BJ (cell line): ENCODE results near the gene PPP3CA. TPM values are rescaled to one million over a fixed set of nuclear protein-coding genes. Genes with fewer than 3 reads are reported as not detected.

Experiments
- CTCF ChIA-PET: fragments of 350-600 bp; formaldehyde crosslinking; extraction: SDS; loops from one replicate; lab custom pipeline; 2021; ENCODE audit warnings: antibody characterized with exemption, inconsistent platforms; lab: Yijun Ruan, JAX
- POLR2A ChIA-PET: fragments of 300-600 bp; sonication (Branson Sonifier 250); formaldehyde crosslinking; extraction: SDS; loops from one replicate; lab custom pipeline; 2021; ENCODE audit warnings: antibody characterized with exemption; lab: Charles Lee
- DNase-seq: peaks from one replicate; pipeline ENCODE4 v3.0.0-alpha.2; 2011; ENCODE audit warnings: low read depth
- H3K27me3 ChIP-seq: 2 replicates; pipeline ENCODE4 v1.6.0; 2011; ENCODE audit warnings: low read length; ENCODE audit not compliant: control insufficient read depth, insufficient read depth
- H3K36me3 ChIP-seq: 2 replicates; pipeline ENCODE4 v1.5.1; 2011; ENCODE audit warnings: low read length; ENCODE audit not compliant: control insufficient read depth, insufficient read depth
- H3K4me3 ChIP-seq: 2 replicates; pipeline ENCODE4 v1.5.1; 2011; ENCODE audit warnings: low read depth, mild to moderate bottlenecking, control low read depth, low read length
- polyA plus RNA-seq: library from polyadenylated mRNA; depleted of rRNA; stranded (reverse); fragments of >200 nt; gene quantifications from 2 replicates; pipeline ENCODE4 v1.2.3, GENCODE V29; 2011
- TF ChIP-seq, protein P1 (sequence below): IDR thresholded peaks from 2 replicates; pipeline ENCODE4 v1.5.1; 2011; ENCODE audit warnings: low read depth, mild to moderate bottlenecking, control low read depth, inconsistent platforms, low read length, moderate library complexity; ENCODE audit not compliant: insufficient read depth

PPP3CA gene
- polyA plus RNA-seq, 1 experiment = 10.6 TPM

DNA sequence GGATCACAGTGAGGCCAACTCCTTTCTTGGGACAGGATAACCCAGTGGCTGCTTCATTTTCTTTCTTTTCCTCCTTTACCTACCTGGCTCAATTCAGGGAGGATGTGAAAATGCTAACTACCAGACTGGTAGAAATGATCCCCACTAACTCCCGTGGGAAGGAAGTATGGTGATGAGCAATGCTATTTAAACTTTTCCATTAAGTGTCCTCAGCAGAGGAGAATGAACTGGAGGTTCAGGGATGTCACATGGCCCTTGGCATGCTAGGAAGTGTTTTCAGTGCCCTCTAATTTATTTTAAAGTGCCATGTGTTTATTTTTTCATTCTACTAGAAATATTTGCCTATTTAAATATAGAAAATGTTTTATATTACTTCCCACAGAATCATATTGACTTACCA is 363.9 kb downstream of the PPP3CA start:
- CTCF ChIA-PET = no interaction called here

DNA sequence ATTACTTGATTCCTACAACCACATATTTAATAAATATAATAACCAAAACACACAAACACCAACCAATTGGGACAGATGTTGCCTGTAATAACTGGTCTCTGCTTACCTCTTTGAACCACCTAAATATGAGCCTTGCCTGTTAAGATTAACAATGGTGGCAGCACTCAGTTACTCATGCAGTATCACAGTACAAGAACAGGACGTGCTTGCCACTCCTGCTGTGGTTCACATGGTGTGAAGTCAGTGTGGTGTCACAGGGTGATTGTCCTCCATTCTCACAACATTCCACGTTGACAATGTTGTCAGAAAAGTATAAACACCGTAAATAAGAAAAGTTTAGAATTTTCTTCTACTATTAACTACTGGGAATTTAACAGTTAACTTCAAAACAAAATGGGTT is 365.0 kb downstream of the PPP3CA start:
- POLR2A ChIA-PET = interaction anchor here (0.7 kb wide), 1 partner anchor 10 kb away, joined by 5 read pairs; no protein-coding TSS in a partner anchor
- CTCF ChIA-PET = interaction anchor here (0.7 kb wide), 1 partner anchor 20 kb away, joined by 3 read pairs; no protein-coding TSS in a partner anchor
- DNase-seq = no peak

More for the DNA sequence above, 363.9 kb downstream of the PPP3CA start:
- Histone ChIP-seq H3K27me3 (no peaks in the 10 kb centered on the region), H3K36me3 (no peaks in the 10 kb centered on the region), H3K4me3 (no peak overlapping the region)
- TF ChIP-seq, protein P1, sequence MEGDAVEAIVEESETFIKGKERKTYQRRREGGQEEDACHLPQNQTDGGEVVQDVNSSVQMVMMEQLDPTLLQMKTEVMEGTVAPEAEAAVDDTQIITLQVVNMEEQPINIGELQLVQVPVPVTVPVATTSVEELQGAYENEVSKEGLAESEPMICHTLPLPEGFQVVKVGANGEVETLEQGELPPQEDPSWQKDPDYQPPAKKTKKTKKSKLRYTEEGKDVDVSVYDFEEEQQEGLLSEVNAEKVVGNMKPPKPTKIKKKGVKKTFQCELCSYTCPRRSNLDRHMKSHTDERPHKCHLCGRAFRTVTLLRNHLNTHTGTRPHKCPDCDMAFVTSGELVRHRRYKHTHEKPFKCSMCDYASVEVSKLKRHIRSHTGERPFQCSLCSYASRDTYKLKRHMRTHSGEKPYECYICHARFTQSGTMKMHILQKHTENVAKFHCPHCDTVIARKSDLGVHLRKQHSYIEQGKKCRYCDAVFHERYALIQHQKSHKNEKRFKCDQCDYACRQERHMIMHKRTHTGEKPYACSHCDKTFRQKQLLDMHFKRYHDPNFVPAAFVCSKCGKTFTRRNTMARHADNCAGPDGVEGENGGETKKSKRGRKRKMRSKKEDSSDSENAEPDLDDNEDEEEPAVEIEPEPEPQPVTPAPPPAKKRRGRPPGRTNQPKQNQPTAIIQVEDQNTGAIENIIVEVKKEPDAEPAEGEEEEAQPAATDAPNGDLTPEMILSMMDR = no peak
- POLR2A ChIA-PET = no interaction called here
- DNase-seq = no peak

DNA sequence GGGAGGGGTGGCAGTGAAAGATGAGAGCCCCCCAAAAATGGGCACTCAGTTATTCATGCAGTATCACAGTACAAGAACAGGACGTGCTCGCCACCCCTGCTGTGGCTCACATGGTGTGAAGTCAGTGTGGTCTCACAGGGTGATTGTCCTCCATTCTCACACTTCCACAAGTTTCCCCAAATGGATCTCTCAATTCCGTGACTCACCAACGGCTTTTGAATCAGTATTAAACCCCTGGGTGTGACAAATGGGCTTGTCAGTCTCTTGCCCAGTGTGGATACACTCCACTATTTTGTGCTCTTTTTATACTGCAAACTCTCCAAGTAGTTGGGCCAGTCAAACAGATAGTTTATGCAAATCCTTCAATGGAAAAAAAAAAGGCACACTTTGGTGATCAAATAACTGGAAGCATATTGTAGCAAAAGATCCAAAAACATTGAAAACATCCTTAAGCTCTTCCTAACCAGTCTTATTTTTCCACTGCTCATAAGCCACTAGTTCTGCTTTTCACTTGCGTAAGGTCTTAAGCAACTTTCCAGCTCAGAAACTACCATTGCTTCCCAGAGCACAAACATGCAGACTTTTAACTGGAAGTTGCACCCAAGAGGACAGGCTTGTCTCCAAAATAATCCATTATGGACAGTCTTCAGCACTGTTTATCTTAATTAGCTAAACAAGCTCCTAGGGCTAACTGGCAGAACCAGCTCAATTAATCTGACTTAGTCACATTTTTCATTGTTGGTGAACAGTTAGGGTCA is 365.7 kb downstream of the PPP3CA start:
- POLR2A ChIA-PET = interaction anchor here (0.7 kb wide), 1 partner anchor 11 kb away, joined by 5 read pairs; no protein-coding TSS in a partner anchor
- TF ChIP-seq, protein P1 = no peak
- Histone ChIP-seq H3K27me3 (no peaks in the 10 kb centered on the region; the same call in 1 of the 2 replicates), H3K4me3 (no peak overlapping the region), H3K36me3 (no peaks in the 10 kb centered on the region)
- CTCF ChIA-PET = interaction anchor here (0.7 kb wide), 1 partner anchor 19 kb away, joined by 3 read pairs; no protein-coding TSS in a partner anchor
- DNase-seq = no peak

More for the DNA sequence above, 365.0 kb downstream of the PPP3CA start:
- Histone ChIP-seq H3K36me3 (no peaks in the 10 kb centered on the region), H3K4me3 (no peak overlapping the region), H3K27me3 (no peaks in the 10 kb centered on the region; the same call in 1 of the 2 replicates)
- TF ChIP-seq, protein P1 = no peak

DNA sequence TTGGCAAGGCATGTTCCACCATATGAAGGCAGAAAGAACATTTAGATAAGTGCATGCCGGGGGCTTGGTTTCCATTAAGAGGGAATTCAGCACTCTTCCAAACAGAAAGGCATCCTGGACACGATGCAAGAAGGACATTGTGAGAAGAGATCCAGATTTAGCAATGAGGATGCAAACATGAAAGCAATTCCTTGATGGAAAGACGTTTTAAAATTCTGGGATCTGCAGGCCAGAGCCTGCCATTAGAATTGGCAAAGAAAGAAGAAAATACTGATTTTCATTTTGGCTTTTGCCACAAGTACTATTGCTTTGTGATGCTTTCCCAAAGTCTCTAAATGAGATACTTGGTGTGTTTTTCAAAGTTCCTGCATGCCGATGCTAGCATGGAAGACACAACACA is 367.6 kb downstream of the PPP3CA start:
- ChIA-PET POLR2A (no interaction called here), CTCF (no interaction called here)
- no peaks in the 10 kb centered on the region for H3K36me3 ChIP-seq
- no peak overlapping the region for H3K4me3 ChIP-seq
- no peak for DNase-seq
- TF ChIP-seq, protein P1 = no peak
- H3K27me3 ChIP-seq = no peaks in the 10 kb centered on the region; the same call in 1 of the 2 replicates

DNA sequence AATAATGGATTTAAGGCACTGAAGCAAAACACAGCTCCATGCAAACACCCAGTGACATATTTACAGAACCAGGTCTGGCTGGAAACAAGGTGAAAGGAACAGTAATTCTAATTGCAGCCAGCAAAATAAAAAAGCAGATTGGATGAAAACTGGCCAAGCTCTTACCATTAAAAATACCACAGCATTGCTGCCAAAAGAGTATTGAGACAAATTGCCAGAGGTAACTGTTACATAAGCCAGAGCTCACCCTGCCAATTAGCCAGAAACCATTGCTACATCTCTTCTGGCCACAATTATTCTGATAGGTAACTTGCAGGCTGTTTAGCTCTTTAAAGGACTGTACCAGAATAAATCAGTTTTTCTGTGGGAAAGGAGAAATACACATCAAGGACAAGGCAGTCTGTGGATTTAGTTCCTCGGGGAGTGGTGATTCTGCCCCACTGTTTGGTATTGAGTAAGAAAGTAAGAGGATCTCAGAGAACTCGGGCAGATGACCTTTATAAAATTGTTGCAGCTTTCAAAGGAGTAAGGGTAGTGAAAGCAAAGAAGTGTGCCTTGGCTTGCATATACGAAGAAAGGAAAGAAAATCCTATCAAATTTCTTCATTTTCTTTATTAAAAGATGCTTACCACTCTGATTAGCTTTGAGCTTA is 369.5 kb downstream of the PPP3CA start:
- no peak overlapping the region for H3K4me3 ChIP-seq
- POLR2A ChIA-PET = no interaction called here
- no peak for DNase-seq
- CTCF ChIA-PET = interaction anchor here (0.6 to 1.5 kb wide), 3 partner anchors 13 to 250 kb away, joined by 3 to 4 read pairs (median 3); no protein-coding TSS in a partner anchor
- TF ChIP-seq, protein P1 = no peak
- H3K36me3 ChIP-seq = no peaks in the 10 kb centered on the region
- H3K27me3 ChIP-seq = no peaks in the 10 kb centered on the region; the same call in 1 of the 2 replicates
